Activated CD4-positive, alpha-beta T cell treated with anti-CD3 and anti-CD28 coated beads, Interleukin-2, amount 10 ng/mL, durations not matched to agents 24 days and 14 days (primary cell): ENCODE data around the gene PPP2R2C. TPM values are rescaled to one million over a fixed set of nuclear protein-coding genes. Genes with fewer than 3 reads are reported as not detected.

Source experiments
- DNase-seq: peaks from one replicate; pipeline ENCODE4 v3.0.0; 2022
- H3K27ac Mint-ChIP-seq: one replicate; pipeline ENCODE4 v1.8.0; 2022; ENCODE audit warnings: mild to moderate bottlenecking, mixed read lengths
- H3K27me3 Mint-ChIP-seq: one replicate; pipeline ENCODE4 v1.8.0; 2022; ENCODE audit warnings: mixed read lengths
- H3K36me3 Mint-ChIP-seq: one replicate; pipeline ENCODE4 v1.8.0; 2022; ENCODE audit warnings: low read depth, mild to moderate bottlenecking, mixed read lengths
- H3K4me1 Mint-ChIP-seq: one replicate; pipeline ENCODE4 v1.8.0; 2021; ENCODE audit warnings: mixed read lengths
- H3K4me3 Mint-ChIP-seq: one replicate; pipeline ENCODE4 v1.8.0; 2022; ENCODE audit warnings: mild to moderate bottlenecking, moderate library complexity, mixed read lengths
- H3K9me3 Mint-ChIP-seq: one replicate; pipeline ENCODE4 v1.8.0; 2021; ENCODE audit warnings: mixed read lengths
- intact Hi-C: fragments of 100-400 bp; cut with micrococcal nuclease; formaldehyde crosslinking; loops from one replicate; pipeline ENCODE4 v1.15.1; 2023
- total RNA-seq: library from RNA; stranded (reverse); gene quantifications from 2 replicates; pipeline ENCODE4 v1.2.3, GENCODE V29; 2022

Gene PPP2R2C
- total RNA-seq, 1 donor from 2014 or later = not detected

- DNase-seq = no peak
- Mint-ChIP-seq H3K9me3 (no peaks in the 10 kb centered on the region), H3K4me1 (no peaks in the 10 kb centered on the region), H3K36me3 (no peaks in the 10 kb centered on the region), H3K27me3 (no peaks in the 10 kb centered on the region), H3K27ac (no peak overlapping the region), H3K4me3 (no peak overlapping the region)
- intact Hi-C loops = no loop called here
Measured at GRCh38 chr4:6424425-6424824, 48.0 kb downstream of the PPP2R2C start.

- intact Hi-C loops = no loop called here
- Mint-ChIP-seq H3K27me3 (no peaks in the 10 kb centered on the region), H3K4me3 (no peak overlapping the region), H3K9me3 (no peaks in the 10 kb centered on the region), H3K27ac (no peak overlapping the region), H3K36me3 (no peaks in the 10 kb centered on the region), H3K4me1 (no peaks in the 10 kb centered on the region)
- DNase-seq = no peak
Measured at GRCh38 chr4:6423575-6423974, 48.8 kb downstream of the PPP2R2C start.

- no peaks in the 10 kb centered on the region for H3K36me3 Mint-ChIP-seq
- no peaks in the 10 kb centered on the region for H3K9me3 Mint-ChIP-seq
- DNase-seq = no peak
- no peak overlapping the region for H3K4me3 Mint-ChIP-seq
- H3K4me1 Mint-ChIP-seq = no peaks in the 10 kb centered on the region
- H3K27ac Mint-ChIP-seq = no peak overlapping the region
- H3K27me3 Mint-ChIP-seq = no peaks in the 10 kb centered on the region
- intact Hi-C loops = no loop called here
Measured at GRCh38 chr4:6422866-6423265, 49.5 kb downstream of the PPP2R2C start.

DNA sequence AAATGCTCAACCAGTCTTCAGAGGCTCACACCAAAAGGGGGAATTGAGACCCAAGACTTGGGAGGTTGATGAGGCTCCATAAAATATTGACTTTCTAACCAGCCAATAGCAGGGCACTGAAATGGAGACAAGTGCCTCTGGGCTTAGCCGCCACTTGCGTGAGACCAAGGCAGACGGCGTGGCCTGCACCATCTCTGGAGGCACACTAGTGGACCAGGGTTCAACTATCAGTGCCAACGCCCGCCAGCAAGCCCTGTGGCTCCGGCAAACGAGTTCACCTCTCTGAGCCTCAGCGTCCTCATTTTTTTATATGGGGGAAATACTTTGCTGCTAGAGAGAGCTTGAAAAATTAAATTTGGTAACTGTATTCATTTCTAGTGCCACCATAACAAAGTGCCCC, 50.3 kb downstream of the PPP2R2C start:
- no peak for DNase-seq
- Mint-ChIP-seq H3K36me3 (no peaks in the 10 kb centered on the region), H3K4me1 (no peaks in the 10 kb centered on the region), H3K27ac (no peak overlapping the region), H3K4me3 (no peak overlapping the region), H3K9me3 (no peaks in the 10 kb centered on the region), H3K27me3 (no peaks in the 10 kb centered on the region)
- intact Hi-C loops = no loop called here

DNA sequence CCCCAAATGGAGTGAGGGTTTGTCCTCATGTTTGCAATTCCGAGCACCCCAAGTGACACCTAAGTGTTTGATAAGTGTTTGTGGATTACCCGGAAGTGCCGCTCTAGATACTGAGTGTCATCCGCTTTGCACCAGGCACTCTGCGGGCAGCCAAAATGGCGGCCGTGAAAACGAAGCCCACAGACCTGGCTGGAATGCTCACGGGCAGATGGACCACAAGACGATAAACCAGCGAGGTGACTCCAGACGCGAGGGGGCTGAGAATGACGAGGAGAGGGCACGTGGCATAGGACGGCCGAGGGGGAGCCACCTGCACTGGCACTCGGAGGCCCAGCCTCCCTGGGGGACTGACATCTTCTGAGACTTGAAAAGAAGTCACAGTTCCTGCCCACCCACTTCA, 51.0 kb downstream of the PPP2R2C start:
- no peak for DNase-seq
- Mint-ChIP-seq H3K4me3 (no peak overlapping the region), H3K4me1 (no peaks in the 10 kb centered on the region), H3K9me3 (no peaks in the 10 kb centered on the region), H3K27me3 (no peaks in the 10 kb centered on the region), H3K36me3 (no peaks in the 10 kb centered on the region), H3K27ac (no peak overlapping the region)
- intact Hi-C loops = no loop called here

- no peak overlapping the region for H3K27ac Mint-ChIP-seq
- H3K9me3 Mint-ChIP-seq = no peaks in the 10 kb centered on the region
- H3K4me3 Mint-ChIP-seq = no peak overlapping the region
- H3K27me3 Mint-ChIP-seq = no peaks in the 10 kb centered on the region
- intact Hi-C loops = no loop called here
- H3K36me3 Mint-ChIP-seq = no peaks in the 10 kb centered on the region
- H3K4me1 Mint-ChIP-seq = no peaks in the 10 kb centered on the region
- DNase-seq = no peak
Measured at GRCh38 chr4:6420972-6421371, 51.4 kb downstream of the PPP2R2C start.

GRCh38 chr4:6420036-6420435, 52.4 kb downstream of the PPP2R2C start:
- Mint-ChIP-seq H3K9me3 (no peaks in the 10 kb centered on the region), H3K4me3 (no peak overlapping the region), H3K27me3 (no peaks in the 10 kb centered on the region), H3K4me1 (no peaks in the 10 kb centered on the region), H3K27ac (no peak overlapping the region), H3K36me3 (no peaks in the 10 kb centered on the region)
- intact Hi-C loops = no loop called here
- no peak for DNase-seq

- intact Hi-C loops = no loop called here
- no peaks in the 10 kb centered on the region for H3K27me3 Mint-ChIP-seq
- H3K9me3 Mint-ChIP-seq = no peaks in the 10 kb centered on the region
- H3K27ac Mint-ChIP-seq = no peak overlapping the region
- H3K36me3 Mint-ChIP-seq = no peaks in the 10 kb centered on the region
- no peak overlapping the region for H3K4me3 Mint-ChIP-seq
- no peak for DNase-seq
- H3K4me1 Mint-ChIP-seq = no peaks in the 10 kb centered on the region
Measured at GRCh38 chr4:6419452-6420028, 52.9 kb downstream of the PPP2R2C start.

- Mint-ChIP-seq H3K27me3 (no peaks in the 10 kb centered on the region), H3K27ac (no peak overlapping the region), H3K4me1 (no peaks in the 10 kb centered on the region), H3K36me3 (no peaks in the 10 kb centered on the region), H3K4me3 (no peak overlapping the region), H3K9me3 (no peaks in the 10 kb centered on the region)
- intact Hi-C loops = no loop called here
- DNase-seq = no peak
Measured at GRCh38 chr4:6418193-6418755, 54.1 kb downstream of the PPP2R2C start.

DNA sequence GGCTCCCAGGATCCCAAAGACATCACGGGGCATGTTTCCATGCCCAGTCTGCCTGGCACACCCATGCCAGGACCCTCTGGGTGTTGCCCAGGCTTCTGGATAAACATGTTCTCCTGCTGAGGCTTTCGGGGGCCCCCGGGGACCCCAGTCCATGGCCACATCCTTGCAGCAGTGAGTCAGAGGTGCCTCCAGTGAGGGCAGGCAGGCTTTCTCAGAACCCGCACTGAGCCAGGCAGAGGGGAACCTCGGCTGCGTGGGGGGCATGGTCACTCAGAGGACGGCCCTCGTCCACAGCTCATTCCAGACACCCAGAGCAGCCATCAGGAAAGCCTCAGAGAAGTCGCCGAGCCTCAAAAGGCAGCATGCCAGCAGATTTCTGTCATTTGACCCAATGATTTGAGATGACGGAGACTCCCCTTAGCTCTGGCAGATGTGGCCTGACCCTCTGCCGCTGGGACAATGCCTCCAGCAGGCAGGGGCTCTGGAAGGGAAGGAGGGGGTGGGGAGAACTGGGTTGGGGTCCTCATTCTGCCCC, 54.8 kb downstream of the PPP2R2C start:
- intact Hi-C loops = no loop called here
- Mint-ChIP-seq H3K4me3 (no peak overlapping the region), H3K27me3 (no peaks in the 10 kb centered on the region), H3K36me3 (no peaks in the 10 kb centered on the region), H3K4me1 (no peaks in the 10 kb centered on the region), H3K9me3 (peaks cover 4% of the 10 kb centered on the region), H3K27ac (no peak overlapping the region)
- DNase-seq = no peak

DNA sequence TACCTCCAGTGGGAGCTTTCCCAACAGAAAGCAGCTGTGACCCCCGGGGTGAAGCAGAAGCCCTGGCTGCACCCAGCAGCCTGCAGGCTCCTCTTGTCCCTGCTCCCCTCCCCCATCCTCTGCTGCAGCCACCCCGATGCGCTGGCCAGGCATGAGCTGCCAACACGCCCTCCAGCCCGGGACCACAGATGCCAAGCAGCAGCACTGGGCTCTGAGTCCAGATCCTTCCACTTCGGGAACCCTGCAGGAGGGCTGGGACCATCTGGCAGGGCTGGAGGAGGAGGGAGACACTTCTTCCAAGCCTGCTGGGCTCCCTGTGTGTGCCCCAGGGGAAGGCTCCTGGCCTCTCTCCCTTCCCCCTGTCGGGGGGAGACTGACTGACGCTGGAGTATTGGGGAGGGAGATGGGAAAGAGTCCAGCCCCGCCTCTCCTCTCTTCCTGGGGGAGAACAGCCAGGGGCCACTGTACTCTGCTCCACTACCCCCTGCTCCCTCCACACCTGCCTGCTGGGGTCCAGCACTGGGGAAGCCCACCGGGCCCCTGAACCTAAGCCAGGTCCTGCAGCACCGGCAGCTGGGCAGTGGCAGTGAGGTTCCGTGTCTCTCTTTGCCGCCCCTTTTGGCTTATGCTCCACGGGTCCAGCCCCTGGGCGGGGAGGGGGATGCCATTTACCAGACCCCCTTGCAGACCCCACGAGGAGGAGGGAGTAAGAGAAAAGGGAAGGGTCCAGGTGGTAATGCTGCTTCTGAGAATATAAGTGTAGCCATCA, 55.7 kb downstream of the PPP2R2C start:
- H3K36me3 Mint-ChIP-seq = no peaks in the 10 kb centered on the region
- intact Hi-C loops = no loop called here
- H3K4me1 Mint-ChIP-seq = no peaks in the 10 kb centered on the region

DNA sequence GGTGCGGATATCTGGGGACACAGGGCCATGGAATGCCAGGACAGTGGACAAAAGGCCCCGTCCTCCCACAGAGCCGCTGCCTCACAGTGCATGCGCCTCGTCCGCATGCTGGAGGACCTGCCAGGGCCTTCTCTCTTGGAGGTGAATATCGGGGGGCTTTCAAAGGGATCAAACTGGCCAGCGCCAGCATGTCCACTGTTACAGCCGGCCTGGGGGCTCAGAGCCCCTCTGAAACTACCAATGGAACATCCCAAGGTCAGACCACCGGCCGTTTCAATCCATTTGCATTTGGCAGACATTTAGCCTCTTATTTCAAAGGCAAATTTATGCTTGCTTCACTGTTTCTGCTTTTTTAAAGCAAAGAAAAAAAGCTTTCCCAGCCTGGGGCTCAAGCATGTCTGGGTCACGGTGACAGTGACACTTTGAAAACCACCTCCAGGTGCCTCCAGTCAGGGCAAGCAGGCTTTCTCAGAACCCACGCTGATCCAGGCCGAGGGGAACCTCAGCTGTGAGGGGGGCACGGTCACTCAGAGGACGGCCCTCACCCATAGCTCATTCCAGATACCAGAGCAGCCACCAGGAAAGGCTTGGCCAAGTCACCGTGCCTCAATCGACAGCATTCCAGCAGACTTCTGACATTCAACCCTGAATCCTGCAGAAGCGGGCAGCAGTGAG, 57.2 kb downstream of the PPP2R2C start:
- Mint-ChIP-seq H3K36me3 (no peaks in the 10 kb centered on the region), H3K9me3 (peaks cover 4% of the 10 kb centered on the region), H3K27me3 (no peaks in the 10 kb centered on the region), H3K4me1 (no peaks in the 10 kb centered on the region), H3K4me3 (no peak overlapping the region), H3K27ac (no peak overlapping the region)
- intact Hi-C loops = no loop called here
- no peak for DNase-seq

More for the DNA sequence above, 55.7 kb downstream of the PPP2R2C start:
- Mint-ChIP-seq H3K9me3 (peaks cover 4% of the 10 kb centered on the region), H3K27ac (no peak overlapping the region), H3K4me3 (no peak overlapping the region), H3K27me3 (no peaks in the 10 kb centered on the region)
- DNase-seq = no peak

GRCh38 chr4:6414578-6414977, 57.8 kb downstream of the PPP2R2C start:
- Mint-ChIP-seq H3K4me3 (no peak overlapping the region), H3K9me3 (peaks cover 4% of the 10 kb centered on the region), H3K36me3 (no peaks in the 10 kb centered on the region), H3K4me1 (no peaks in the 10 kb centered on the region), H3K27me3 (no peaks in the 10 kb centered on the region), H3K27ac (no peak overlapping the region)
- DNase-seq = no peak
- intact Hi-C loops = no loop called here

DNA sequence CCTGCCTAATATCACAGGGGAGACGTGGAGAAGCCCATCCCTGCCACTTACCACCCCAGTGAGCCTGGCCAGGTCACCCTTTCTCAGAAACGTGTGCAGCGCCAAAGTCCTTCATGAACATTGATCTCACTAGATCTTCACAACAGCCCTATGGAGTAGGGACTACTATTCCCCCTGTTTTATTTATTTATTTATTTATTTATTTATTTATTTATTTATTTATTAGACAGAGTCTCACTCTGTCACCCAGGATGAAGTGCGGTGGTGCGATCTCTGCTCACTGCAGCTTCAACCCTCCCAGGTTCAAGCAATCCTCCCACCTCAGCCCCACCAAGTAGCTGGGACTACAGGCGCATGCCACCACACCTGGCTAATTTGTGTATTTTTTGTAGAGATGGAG, 61.8 kb downstream of the PPP2R2C start:
- Mint-ChIP-seq H3K27ac (no peak overlapping the region), H3K4me1 (no peaks in the 10 kb centered on the region), H3K4me3 (no peak overlapping the region), H3K9me3 (peaks cover 4% of the 10 kb centered on the region), H3K27me3 (peaks cover 7% of the 10 kb centered on the region), H3K36me3 (no peaks in the 10 kb centered on the region)
- intact Hi-C loops = no loop called here
- no peak for DNase-seq
